GM10266 (cell line): ENCODE results near the gene CHI3L1.

Experiments
- DNase-seq: peaks from one replicate; pipeline ENCODE4 v3.0.0; 2012; ENCODE audit errors: extremely low spot score
- TF ChIP-seq, protein P1 (sequence below): IDR thresholded peaks from 2 replicates; pipeline ENCODE4 v1.5.1; 2012; ENCODE audit warnings: mild to moderate bottlenecking, low read depth; ENCODE audit not compliant: control insufficient read depth, insufficient read depth; ENCODE audit errors: missing control alignments

CHI3L1 gene

DNA sequence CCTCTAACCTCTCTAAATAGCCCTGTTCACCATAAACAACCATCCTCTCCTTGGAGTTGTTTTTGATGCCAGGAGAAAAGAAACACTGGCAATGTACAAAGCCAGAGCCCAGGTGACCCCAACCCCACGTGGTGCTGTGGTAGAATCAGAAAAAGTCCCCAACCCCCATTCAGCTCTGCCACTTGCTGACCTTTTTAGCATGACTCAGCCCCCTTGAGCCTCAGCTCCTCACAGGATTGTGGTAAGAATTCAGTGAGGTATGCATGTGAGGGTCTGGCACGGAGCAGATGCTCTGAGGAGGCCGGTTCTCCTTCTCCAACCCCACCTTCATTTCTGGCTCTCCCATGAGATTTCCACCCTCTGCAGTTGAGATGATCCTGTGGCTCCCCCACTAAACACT lies 11.1 kb upstream of the CHI3L1 start:
- DNase-seq = no peak
- TF ChIP-seq, protein P1, sequence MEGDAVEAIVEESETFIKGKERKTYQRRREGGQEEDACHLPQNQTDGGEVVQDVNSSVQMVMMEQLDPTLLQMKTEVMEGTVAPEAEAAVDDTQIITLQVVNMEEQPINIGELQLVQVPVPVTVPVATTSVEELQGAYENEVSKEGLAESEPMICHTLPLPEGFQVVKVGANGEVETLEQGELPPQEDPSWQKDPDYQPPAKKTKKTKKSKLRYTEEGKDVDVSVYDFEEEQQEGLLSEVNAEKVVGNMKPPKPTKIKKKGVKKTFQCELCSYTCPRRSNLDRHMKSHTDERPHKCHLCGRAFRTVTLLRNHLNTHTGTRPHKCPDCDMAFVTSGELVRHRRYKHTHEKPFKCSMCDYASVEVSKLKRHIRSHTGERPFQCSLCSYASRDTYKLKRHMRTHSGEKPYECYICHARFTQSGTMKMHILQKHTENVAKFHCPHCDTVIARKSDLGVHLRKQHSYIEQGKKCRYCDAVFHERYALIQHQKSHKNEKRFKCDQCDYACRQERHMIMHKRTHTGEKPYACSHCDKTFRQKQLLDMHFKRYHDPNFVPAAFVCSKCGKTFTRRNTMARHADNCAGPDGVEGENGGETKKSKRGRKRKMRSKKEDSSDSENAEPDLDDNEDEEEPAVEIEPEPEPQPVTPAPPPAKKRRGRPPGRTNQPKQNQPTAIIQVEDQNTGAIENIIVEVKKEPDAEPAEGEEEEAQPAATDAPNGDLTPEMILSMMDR = no peak

DNA sequence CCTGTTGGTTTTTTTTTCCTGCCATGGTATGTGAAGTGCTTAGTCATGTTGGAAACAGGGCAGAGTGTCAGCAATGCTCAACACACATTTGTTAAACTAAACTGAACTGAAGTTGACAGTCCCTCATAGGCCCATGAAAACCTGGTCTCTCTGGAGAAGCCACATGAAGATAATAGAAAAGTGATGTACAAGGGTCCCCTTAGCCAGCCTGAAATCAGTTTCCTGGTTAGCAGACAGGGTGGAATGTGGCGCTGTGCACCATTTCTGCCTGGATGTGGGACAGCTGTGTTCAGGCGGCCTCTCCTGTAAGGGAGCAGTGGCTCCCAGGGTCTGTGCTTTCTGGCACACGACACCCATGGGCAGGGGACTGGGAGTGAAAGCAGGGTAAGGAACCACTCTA lies 9.9 kb upstream of the CHI3L1 start:
- TF ChIP-seq, protein P1 = no peak
- DNase-seq = no peak

DNA sequence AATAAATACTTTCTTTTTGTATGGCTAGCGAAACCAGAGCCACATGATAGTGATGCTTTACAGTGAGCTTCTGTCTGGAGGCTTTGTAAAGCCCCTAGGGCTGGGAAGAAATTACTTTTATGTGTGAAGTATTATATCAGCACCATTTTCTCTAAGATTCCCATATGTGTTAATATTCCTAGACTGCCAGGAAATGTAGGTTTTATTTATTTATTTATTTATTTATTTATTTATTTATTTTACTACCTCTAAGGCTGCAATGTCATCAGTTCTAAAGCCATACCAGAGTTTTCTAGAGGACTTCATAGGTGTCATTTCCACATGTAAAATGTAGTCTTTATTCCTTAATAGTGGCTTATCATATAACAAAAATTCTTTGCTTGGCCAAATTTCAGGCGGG lies 4.4 kb upstream of the CHI3L1 start:
- no peak for DNase-seq
- TF ChIP-seq, protein P1 = no peak

DNA sequence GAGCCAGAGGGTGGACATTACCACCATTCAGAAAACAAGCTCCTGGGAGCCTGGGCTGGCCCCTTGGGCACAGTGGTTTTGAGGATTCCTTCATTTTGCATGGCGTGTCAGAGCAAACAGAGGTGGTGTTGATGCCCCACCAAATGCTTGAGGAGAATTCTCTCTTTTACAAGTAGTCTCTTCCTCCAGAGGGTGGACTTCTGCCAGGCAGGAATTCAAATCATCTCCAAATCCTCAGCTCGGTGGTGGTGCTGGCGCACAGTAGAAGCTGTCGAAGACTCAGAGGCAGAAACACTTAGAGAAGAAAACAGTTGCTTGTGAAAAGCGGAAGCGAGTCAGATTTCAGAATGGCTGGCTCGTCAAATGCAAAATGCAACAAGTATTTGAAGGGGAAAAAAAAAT lies 3.4 kb upstream of the CHI3L1 start:
- TF ChIP-seq, protein P1 = no peak
- no peak for DNase-seq

DNA sequence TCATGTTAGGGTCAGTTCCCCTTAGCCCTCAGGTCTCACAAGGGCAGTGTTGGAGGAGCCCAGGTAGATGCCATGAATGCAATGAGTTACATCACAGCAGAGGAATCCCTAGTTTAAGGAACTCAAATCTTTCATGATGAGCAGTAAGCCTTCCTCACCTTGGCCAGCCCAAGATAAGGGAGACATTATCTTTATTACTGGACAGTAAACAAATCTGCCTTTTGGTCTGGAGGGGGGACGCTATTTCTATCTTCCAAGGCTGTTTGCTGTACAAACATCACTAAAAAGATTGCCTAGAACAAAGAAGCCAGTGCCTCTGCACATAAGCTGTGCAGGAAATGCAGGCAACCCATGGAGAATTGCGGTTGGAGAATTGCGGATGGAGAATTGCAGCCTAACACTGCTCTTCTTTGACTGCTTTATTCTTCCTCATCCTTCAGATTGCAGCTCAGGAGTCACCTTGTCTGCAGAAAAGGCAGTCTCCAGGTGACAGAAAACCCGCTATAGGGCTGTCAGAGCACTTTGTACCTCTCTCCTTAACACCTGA lies 2.3 kb upstream of the CHI3L1 start:
- TF ChIP-seq, protein P1 = no peak
- no peak for DNase-seq

DNA sequence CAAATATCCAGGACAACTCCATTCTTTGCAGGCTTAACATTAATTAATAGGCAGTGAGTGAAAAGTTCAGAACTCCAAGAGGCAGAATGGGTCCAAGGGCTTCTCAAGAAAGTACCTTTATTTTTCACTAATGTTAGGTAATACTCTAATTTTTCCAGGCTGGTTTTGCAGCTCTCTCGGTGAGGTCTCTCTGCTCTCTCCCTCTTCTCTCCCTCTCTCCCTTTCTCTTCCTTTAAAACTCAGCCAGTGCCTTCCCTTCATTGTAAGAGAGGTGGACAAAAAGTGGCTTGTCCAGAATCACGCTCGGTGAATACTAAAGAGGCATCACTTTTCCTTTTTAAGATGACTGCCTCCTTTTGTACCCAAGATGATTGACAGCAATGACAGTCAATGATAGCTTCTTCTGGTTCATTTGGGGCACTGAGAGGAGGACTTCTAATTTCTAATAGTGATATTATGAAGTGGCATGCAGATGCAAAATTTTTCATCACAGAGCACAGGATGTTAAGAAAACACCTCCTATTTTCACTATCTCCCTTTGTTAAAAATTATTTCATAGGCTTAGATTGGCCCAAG lies 1.3 kb upstream of the CHI3L1 start:
- DNase-seq = no peak
- TF ChIP-seq, protein P1 = no peak

DNA sequence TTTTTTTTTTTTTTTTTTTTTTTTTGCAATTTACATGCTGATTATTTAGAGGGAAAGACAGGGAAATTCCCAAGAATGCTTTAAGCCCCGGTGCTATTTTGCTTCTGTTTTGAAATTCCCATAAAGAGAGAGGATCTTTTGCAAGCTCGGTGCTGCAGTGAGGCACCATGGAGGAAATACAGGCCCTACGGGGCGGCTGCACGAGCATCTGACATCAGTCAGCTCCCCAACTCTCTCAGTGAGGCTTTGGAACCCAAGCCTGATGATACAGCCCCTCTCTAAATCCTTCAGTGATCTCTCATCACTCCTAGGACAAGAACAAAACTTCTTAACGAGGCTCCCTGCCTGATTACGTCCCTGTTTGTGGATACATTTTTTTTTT lies 791 bp upstream of the CHI3L1 start:
- TF ChIP-seq, protein P1 = no peak

More for the DNA sequence above, 791 bp upstream of the CHI3L1 start:
- no peak for DNase-seq
